ENCODE data around the gene SKAP1.

GRCh38 chr17:48107137-48108055, 322.6 kb downstream of the SKAP1 start, which contains the start of gene SNX11:
- TF ChIP-seq CTCF (IDR thresholded peaks at IDR 0.05) (peak in 1 of 3 experiments; percentile 11), POLR2A (IDR thresholded peaks at IDR 0.05; ENCODE audit: low read depth) (no peak)

Data from esophagus muscularis mucosa (tissue), 3 donors.